Esophagus squamous epithelium (tissue), 5 donors: ENCODE measurements around the gene MPPED2. TPM values are rescaled to one million over a fixed set of nuclear protein-coding genes. Genes with fewer than 3 reads are reported as not detected.

ENCODE experiments used
- DNase-seq: peaks from one replicate; lab custom pipeline; 2025; lab: John Stamatoyannopoulos, UW
- H3K27ac ChIP-seq, 4 donors: fragments of 200-600 bp; sonication (generic); one replicate each; pipeline ENCODE4 v1.5.1; 2016 to 2019; ENCODE audit warnings: mild to moderate bottlenecking in 1 of 4
- H3K27me3 ChIP-seq, 4 donors: fragments of 200-600 bp; sonication (generic); 1 replicate in 3 of 4; 2 replicates in 1 of 4; pipeline versions ENCODE4 v1.5.1 to v1.6.0; 2017 to 2021; ENCODE audit warnings: antibody characterized with exemption in 1 of 4
- H3K36me3 ChIP-seq, 3 donors: fragments of 200-600 bp; sonication (generic); one replicate each; pipeline ENCODE4 v1.5.1; 2016 to 2019
- H3K4me1 ChIP-seq, 3 donors: fragments of 200-600 bp; sonication (generic); one replicate each; pipeline ENCODE4 v1.5.1; 2017 to 2019
- H3K4me3 ChIP-seq, 4 donors: fragments of 200-600 bp; sonication (generic); 1 replicate in 3 of 4; 2 replicates in 1 of 4; pipeline ENCODE4 v1.5.1; 2016 to 2019; ENCODE audit warnings: mild to moderate bottlenecking in 2 of 4, moderate library complexity in 1 of 4
- H3K9me3 ChIP-seq, 3 donors: fragments of 200-600 bp; sonication (generic); one replicate each; pipeline ENCODE4 v1.5.1; 2016 to 2019
- CTCF ChIP-seq, 6 experiments: fragments of 450-650 bp in 4 of 6; fragments of 200-600 bp in 2 of 6; sonication (generic) in 2 of 6; IDR thresholded peaks; one replicate each; pipeline ENCODE4 v1.5.1; 2016 to 2019; ENCODE audit warnings: antibody characterized with exemption in 6 of 6, mild to moderate bottlenecking in 4 of 6, moderate library complexity in 4 of 6
- POLR2A ChIP-seq, 4 donors: fragments of 450-650 bp; IDR thresholded peaks; one replicate each; pipeline ENCODE4 v1.6.1; 2017; ENCODE audit warnings: antibody characterized with exemption in 4 of 4, mild to moderate bottlenecking in 4 of 4, moderate library complexity in 3 of 4
- WGBS, 2 donors: methylation state at CpG; one replicate each; pipeline ENCODE4 v1.1.5; 2018; 5-methylcytosine and 5-hydroxymethylcytosine counted together
- intact Hi-C: fragments of 100-400 bp; cut with DNase I; formaldehyde crosslinking; loops from one replicate; pipeline ENCODE4 v1.15.0; 2022
- total RNA-seq, 4 donors: library from RNA; depleted of rRNA; stranded (reverse); fragments of >200 nt; gene quantifications; one replicate each; pipeline ENCODE4 v1.1.0, GENCODE V29; 2016
- donor health status: DM: yes; HTN: yes; CAD: no.

Gene MPPED2
- total RNA-seq, 4 donors from 2014 or later, result 0.49 to 3.2 (median 1.8) TPM

GRCh38 chr11:30411383-30411782 is 174.8 kb downstream of the MPPED2 start:
- Histone ChIP-seq H3K4me1 (no peaks in the 10 kb centered on the region), H3K9me3 (no peaks in the 10 kb centered on the region), H3K36me3 (no peaks in the 10 kb centered on the region), H3K27ac (no peak overlapping the region), H3K27me3 (no peaks in the 10 kb centered on the region), H3K4me3 (no peak overlapping the region)
- intact Hi-C loops, result no loop called here
- TF ChIP-seq POLR2A (IDR thresholded peaks at IDR 0.05), result no peak
- TF ChIP-seq CTCF (IDR thresholded peaks at IDR 0.05), result no peak
- 46 to 57% methylated on average over 7 of the region's 7 CpGs for WGBS, 2 donors
- no peak for DNase-seq

GRCh38 chr11:30406978-30407762 is 179.0 kb downstream of the MPPED2 start:
- DNase-seq, result no peak
- no peaks in the 10 kb centered on the region for H3K4me1 ChIP-seq
- H3K36me3 ChIP-seq, result no peaks in the 10 kb centered on the region
- WGBS, 2 donors, result 43 to 63% methylated on average over 13 of the region's 13 CpGs
- no peak for TF ChIP-seq POLR2A (IDR thresholded peaks at IDR 0.05)
- no peak for TF ChIP-seq CTCF (IDR thresholded peaks at IDR 0.05)
- no peaks in the 10 kb centered on the region for H3K27me3 ChIP-seq
- H3K4me3 ChIP-seq, result no peak overlapping the region
- intact Hi-C loops, result no loop called here
- no peak overlapping the region for H3K27ac ChIP-seq
- no peaks in the 10 kb centered on the region for H3K9me3 ChIP-seq

- no peak for DNase-seq
- Histone ChIP-seq H3K27ac (no peak overlapping the region), H3K4me3 (no peak overlapping the region), H3K9me3 (no peaks in the 10 kb centered on the region), H3K27me3 (no peaks in the 10 kb centered on the region), H3K4me1 (no peaks in the 10 kb centered on the region), H3K36me3 (no peaks in the 10 kb centered on the region)
- intact Hi-C loops, result no loop called here
- 64 to 81% methylated on average over 3 of the region's 3 CpGs for WGBS, 2 donors
- TF ChIP-seq POLR2A (IDR thresholded peaks at IDR 0.05) (no peak), CTCF (IDR thresholded peaks at IDR 0.05) (no peak)
These were observed 180.8 kb downstream of the MPPED2 start for GRCh38 chr11:30405385-30405784.

- DNase-seq, result no peak
- H3K36me3 ChIP-seq, result no peaks in the 10 kb centered on the region
- H3K27ac ChIP-seq, result no peak overlapping the region
- 86 to 91% methylated on average over 3 of the region's 3 CpGs for WGBS, 2 donors
- no peaks in the 10 kb centered on the region for H3K9me3 ChIP-seq
- no peak overlapping the region for H3K4me3 ChIP-seq
- TF ChIP-seq CTCF (IDR thresholded peaks at IDR 0.05), result no peak
- intact Hi-C loops, result no loop called here
- no peaks in the 10 kb centered on the region for H3K4me1 ChIP-seq
- H3K27me3 ChIP-seq, result no peaks in the 10 kb centered on the region
These were observed 182.0 kb downstream of the MPPED2 start for GRCh38 chr11:30404136-30404535.

GRCh38 chr11:30395751-30396150 is 190.4 kb downstream of the MPPED2 start:
- no peak for DNase-seq
- Histone ChIP-seq H3K27me3 (no peaks in the 10 kb centered on the region), H3K27ac (no peak overlapping the region), H3K4me3 (no peak overlapping the region), H3K9me3 (no peaks in the 10 kb centered on the region), H3K36me3 (no peaks in the 10 kb centered on the region), H3K4me1 (peaks cover 0 to 15% (median 6%) of the 10 kb centered on the region in 3 donors)
- no peak for TF ChIP-seq POLR2A (IDR thresholded peaks at IDR 0.05)
- 70 to 72% methylated on average over 8 of the region's 8 CpGs for WGBS, 2 donors
- intact Hi-C loops, result no loop called here
